NCI-H2227 (cell line): ENCODE measurements around the gene IRAK4.
A peak's percentile ranks its signal among the peaks of the same experiment; 100 is the strongest.

ENCODE experiments used
- DNase-seq: peaks from one replicate; lab custom pipeline; 2025; ENCODE audit not compliant: unreplicated experiment; lab: John Stamatoyannopoulos, UW

IRAK4 gene

DNA sequence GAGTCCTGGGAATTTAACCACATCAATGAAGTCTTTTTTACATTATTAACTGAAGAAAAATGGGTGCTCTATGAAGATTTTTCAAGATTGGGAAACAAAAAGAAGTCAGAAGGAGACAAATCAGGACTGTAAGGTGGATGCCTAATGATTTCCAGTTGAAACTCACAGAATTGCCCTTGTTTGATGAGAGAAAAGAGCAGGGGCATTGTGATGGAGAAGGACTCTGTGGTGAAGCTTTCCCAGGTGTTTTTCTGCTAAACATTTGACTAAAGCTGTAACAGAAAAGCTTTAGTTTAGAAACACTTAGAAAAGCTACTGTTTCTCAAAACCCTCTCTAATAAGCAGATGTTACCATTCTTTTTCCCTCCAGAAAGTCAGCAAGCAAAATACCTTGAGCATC lies 5.8 kb downstream of the IRAK4 start:
- DNase-seq: no peak

DNA sequence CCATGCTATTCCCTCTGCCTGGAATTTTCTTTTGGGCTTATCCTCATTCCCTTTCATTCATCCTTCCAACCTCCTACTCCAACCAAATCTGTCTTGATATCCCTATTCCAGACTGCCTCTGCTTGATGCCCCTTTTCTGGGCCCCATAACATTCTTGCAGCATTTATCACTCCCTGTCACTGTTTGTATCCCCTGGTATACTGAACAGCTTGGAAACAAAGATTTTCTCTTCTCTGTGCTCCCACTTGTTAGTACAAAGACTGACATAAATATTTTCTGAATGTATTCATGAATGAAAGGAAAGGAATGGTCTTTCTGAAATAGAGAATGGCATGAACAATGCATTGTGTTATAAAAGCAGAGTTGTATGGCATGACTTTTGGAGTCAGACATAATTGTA lies 7.5 kb downstream of the IRAK4 start:
- DNase-seq: no peak

DNA sequence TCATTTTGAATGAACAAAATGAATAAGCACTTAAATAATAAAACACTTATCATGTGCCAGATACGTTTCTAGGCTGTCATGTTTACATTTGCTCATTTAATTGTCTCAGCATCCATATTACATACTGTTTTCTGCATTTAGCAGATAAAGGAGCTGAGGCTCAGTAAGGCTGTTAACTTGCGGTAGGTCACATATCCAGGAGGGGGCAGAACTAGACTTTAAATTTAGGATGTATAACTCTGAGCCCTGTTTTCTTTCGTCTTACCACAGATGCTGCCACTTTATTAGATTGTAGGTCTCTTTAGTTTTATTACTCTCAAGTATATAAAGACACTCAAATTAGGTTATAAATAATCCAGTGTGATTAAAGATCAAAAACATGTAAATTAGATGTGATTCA lies 17.7 kb downstream of the IRAK4 start:
- peak; percentile 16 for DNase-seq

DNA sequence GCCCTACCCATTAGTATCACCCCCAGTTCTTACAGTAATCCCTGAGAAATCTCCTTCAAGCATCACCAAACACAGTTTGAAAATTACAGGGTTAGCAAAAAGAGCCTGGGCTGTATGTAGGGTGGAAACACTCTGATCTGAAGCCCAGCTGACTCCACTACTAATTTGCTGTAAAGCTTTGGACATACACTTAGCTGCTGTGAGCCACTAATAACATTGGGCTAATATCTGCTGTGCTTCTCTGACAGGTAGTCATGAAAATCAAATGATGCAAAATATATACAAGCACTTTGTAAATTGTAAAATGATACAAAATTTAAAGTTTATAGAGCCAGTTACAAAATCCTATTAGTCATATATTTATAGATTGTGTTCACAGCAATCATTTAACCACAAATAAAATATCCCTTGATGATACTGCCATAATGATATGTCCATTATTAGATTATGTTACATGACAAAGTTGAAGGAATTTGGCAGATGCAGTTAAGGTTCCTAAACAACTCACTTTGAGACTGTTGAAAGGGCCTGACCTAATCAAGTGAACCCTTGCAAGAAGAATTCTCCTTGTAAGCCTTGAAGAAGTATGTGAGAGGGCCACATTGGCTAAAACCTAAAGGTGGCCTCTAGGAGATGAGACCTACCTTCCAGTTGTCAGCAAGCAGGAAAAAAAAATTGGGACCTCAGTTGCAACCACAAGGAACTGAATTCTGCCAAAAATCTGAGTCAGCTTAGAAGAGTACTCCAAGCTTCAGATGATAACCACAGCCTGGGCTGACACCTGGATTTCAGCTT lies 28.3 kb downstream of the IRAK4 start:
- peak; percentile 2 for DNase-seq

DNA sequence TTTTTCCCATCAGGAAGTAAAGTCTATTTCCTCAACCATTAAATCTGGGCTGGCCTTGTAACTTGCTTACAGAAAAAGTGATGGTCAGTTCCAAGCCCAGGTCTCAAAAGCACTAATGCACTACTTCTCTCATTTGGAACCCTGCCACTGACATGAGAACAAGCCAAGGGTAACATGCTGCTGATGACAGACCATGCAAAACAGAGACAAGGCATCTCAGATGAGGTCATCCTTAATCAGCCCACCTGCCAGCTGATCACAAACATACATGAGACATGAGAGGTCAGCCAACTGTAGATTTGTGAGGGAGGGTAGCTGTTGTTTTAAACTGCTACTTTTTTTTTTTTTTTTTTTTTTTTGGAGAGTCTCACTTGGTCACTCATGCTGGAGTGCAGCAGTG lies 31.2 kb downstream of the IRAK4 start:
- no peak for DNase-seq

DNA sequence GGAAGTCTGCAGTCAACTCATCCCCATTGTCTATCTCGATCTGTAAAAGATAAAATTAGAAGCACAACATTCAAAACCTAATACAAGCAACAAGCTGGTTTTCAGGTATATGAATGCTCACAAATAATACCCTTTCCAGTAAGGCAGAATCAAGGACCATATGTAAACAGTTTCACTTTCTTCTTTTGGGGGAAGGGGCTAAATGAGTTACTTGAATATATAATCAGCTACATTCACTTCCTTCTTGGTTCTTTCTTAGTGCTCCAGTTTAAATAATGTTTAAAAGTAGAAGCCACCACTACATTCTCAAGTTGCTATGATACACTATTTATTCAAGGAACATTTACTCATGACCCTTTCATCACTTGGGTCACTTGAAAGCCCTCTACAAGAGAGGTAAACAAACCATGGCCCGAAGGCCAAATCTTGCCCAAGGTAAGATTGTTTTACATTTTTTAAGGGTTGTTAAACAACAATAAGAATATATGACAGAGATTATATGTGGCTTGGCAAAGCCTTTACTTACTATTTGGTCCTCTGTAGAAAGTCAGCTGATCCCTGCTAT lies 37.0 kb downstream of the IRAK4 start:
- no peak for DNase-seq

DNA sequence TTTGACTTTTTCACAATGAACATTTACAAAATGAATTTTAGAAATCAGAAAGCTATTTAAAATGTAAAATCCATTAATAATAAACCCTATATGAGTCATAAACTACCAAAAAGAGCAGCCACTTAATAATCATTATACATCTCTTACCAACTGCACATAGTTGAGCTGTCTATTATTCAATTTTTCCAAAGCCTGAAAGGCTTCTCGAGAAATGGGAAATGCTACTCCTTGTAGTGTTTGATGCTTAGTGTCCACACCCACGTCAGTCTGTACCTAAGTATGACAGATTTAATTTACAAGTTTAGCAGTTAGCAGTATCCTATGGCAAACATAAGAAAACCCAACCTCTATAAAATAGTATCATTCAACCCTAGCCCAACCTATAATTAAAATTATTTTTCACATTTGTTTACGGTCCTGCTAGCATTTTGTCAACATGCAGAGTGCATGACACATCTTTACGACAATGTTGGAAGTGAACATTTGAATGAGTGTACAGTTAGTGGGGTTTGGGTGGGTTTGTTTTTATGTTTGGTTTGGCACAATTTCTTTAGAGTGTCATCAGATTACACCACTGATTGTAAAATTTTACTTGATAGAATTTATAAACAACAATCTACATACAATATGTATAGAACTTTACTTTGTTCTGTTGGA lies 38.9 kb downstream of the IRAK4 start:
- DNase-seq: no peak

DNA sequence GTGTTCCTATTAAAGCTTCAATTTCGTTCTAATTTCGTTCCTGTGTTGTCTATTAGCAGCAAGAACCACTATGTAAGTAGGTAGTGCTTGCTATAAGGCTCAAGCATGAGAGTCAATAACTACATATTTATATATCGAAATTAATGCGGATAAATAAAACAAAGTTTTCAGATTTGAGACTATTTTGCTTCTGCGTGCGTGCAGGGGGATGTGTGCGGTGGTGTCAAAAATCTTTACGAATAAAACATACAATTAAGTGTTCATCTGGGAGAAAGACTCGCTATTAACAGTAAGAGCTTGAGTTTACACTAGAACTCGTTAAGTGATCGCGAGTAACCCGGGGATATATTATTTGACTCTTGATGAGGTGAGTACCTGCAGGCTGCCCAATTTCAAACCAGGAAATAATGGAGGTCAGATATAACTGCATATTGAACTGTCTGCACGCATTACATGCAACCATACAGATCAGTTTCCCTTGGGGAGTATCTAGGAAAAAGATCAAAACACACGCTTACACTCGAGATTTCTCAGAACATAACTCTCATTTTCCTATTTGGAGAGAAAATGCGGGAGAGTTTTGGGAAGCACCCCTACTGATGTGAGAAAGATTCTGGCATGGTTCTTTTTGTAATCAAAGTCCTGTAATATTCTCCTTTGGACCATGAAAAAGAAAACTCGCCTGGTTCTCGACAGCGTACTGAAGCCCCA lies 46.6 kb downstream of the IRAK4 start:
- no peak for DNase-seq

DNA sequence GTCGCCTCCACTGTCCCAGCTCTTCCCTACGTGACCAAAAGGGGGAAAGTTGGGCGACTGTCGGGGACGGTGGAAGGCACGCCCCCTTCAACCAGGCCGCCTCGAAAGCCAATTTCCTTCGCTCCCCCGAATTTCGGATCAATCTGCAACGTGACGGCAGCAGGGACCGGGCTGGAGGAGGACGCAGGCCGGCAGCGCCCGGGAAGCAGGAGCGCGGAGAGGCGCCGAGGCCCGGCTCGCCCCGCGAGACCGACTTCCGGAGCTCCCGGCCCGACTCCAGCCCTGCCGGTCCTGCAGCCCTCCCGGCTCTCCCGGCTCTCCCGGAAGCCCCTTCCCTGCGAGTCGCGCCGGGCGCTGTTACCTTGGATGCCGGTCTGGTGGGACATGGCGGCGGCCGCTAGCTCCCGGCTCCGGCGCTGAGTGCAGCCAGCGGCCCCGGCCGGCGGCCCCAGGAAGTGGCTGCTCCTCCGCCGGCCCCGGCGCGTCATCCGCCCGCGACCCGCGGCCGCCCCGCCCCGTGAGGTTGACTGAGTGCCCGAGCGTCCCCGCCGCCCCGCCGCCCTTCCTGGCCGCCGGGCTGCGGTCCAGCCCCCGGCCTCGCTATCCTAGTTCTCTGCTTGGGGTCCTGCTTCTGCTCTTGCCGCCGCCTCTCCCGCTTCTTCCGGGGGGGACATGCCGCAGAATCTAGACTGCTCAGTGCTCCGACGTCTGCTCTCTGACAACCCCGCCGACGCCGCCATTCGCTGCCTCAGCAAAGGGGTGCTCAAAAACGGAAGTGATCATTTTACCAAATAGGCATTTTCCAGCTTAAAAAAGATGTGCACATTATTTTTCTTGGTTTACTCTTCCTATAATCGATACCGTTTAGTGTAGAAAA lies 47.3 kb downstream of the IRAK4 start, which contains the start of gene TWF1:
TSS of gene TWF1 (minus strand) at position 458 of the 877 bp plus-strand sequence. CDS start at position 386, 72 bp downstream.
- DNase-seq: peak; percentile 84

DNA sequence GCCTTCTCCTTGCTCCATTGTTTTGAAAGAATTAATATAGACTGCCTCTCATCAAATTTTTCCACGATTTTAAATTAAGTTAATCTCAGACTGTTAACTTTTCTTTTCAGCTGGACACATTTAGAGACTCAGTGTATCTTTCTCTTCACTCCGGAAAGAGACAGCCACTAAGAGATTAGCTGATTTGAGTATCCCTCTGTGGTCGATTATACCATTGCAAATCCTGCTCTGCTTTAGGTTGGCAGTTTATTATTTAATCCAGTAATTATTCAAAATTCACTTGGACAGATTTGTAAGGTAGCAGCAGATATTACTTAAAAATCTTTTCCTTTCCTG lies 48.0 kb downstream of the IRAK4 start:
- no peak for DNase-seq

DNA sequence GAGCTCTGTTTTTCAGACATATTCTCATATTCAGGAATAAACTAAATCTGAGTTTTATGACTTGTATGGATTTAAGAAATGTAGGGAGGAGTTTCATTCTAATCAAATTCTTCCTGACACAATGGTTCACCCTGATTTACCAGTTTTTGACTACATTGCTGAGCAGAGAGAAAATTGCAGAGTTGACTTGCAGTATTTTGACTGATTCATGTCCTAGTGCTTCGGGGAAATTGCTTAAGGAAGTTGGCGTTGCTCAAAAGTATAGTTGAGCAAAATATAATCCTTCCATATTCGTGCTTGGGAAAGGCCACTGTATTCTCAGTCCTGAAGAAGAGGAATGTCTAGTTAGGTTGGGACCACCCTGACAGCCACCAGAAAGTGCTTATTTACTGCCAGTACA lies 48.6 kb downstream of the IRAK4 start:
- no peak for DNase-seq

DNA sequence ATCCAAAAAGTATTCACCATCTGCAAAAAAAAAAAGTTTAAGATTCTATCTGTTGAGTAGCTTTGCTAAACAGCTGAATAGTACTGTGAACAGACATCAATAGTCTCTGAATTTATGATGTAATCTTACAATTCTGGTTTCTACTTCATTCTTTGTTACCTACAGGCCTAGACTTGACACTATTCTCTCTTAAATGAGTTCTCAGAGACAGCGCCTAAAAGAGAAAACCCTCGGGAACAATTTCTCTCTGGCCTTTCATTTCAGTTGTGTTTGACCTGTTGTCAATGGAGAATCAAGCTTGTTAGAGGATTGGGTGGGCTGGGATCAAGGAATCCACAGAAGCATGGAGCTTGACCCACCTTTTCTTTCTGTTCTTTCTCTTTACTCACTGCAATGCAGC lies 53.3 kb downstream of the IRAK4 start:
- no peak for DNase-seq

DNA sequence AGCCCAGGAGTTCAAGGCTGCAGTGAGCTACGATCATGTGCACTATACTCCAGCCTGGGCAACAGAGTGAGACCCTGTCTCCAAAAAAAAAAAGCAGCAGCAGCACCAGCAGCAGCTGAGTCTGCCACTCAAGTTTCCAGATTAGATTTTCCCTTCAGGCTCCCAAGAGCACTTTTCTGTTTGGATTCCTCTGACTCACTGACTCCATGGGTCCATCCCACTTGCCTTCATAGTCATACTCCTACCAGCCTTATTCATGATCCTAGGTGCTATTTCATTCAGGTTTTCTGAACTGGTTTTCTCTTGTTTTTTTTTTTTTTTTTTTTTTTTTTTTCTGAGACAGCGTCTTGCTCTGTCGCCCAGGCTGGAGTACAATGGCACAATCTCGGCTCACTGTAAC lies 54.2 kb downstream of the IRAK4 start:
- DNase-seq: no peak

DNA sequence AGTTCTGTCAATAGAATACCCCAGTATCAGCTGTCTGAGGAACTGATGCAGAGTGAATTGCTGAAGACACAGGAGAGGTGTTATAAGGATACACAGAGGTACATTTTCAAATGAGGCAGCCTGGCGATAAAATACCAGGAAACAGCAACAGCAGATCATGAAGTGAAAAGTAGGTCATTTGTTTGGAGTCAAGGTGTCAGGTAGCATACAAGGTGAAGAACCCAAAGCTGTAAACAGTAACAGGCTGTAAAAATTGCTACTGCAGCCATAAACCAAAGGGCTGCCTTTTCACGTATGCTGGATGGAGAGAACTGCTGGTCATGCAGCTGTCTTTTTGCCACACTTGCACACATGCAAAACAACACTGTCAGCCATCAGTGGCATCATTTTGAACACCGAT lies 56.7 kb downstream of the IRAK4 start:
- no peak for DNase-seq

DNA sequence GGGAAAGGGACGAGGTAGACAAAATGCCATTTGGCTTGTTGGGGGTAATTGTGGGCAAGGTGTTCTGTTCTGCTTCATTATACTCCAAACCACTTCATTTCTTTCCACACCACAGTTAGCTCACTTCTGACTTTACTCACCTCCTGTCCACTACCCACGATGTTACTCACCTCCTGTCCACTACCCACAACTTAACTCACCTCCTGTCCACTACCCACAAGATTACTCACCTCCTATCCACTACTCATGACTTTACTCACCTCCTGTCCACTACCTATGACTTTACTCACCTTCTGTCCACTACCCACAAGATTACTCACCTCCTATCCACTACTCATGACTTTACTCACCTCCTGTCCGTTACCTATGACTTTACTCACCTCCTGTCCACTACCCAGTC lies 57.4 kb downstream of the IRAK4 start:
- DNase-seq: no peak

DNA sequence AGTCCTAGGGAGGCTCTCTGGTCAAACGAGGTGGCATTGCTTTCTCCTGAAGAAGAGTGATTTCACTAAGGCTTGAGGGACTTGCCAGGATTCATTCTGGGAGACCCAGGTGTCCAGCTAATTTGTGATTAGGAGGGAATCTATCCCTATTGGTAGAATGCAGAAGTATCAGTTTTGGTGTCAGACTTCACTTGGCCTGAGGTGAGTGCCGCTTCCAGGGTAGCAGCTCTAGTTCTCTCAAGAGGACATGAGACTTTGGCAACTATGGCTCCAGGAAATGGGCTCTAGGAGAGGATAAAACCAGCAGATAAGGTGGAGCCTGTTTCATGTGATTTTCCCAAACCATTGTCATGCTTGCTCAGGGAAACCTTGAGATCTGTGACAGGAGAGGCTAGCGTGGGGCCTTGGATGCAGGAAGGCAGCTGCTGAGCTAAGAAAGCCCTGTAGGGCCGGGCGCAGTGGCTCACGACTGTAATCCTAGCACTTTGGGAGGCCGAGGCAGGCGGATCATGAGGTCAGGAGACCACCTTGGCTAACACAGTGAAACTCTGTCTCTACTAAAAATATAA lies 65.5 kb downstream of the IRAK4 start:
- no peak for DNase-seq

DNA sequence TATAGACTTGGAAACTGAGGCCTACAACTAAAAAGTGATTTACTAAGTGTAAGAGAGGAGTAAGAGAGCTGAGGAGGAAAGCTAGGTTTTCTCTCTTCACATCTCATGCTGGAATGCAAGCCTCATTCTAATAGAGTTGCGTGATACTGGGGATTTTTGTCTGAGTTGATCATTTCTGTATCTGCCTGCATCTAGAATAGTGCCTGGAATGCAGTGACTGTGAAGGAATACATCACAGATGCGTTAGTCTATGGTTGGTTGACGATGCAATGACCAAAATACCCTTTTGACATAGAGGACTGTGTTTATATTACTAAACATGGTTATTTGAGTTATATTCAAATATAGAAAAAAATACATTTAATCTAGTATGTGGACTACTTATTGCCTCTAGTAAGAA lies 67.9 kb downstream of the IRAK4 start:
- DNase-seq: no peak

DNA sequence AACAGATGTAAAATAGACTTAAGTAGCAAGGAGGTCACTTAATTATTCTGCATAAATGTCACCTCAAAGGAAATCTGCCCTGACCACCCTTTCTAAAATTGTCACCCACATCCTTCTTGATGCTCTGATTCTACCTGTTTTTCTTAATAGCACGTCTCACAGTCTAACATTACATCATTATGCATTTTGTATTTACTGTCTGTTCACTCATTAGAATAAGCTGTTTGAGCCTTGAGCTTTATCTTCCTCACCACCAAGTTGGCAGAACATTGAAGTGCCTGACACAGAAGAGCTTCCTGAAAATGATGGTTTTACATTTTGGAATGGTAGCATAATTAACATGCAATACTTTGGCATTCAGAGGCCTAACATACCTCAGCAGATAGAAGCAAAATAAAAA lies 68.3 kb downstream of the IRAK4 start:
- DNase-seq: no peak

DNA sequence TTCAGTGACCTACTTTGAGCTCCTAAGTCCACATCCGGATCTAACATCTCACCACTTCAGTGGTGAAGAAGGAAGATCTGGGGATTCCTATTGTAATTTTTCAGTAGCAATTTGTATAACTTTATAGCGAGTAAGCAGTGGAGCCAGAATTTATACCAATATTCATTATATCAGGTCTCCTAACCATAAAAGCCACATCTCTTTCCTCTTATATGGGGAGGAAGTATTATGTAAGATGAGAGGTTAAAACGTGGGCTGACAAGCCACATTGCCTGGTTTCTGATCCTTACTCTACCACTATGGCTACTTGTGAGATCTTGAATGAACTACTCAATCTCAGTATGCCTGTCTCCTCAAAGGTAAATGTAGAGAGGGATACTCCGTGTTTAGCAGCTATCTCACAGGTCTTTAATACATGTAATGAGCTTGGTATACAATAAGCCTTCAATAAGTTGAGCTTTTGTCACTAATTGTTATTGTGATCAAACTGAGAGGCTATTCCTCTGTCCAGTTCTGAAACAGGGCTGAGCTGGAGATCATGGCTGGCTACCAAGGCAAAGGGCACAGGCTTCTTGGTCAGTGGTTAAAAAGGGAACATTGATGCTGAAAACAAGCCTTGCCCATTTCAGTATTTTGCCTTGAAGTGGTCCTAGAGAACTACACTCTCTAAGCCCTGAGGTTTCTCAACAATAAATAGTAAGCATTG lies 73.9 kb downstream of the IRAK4 start:
- DNase-seq: no peak

DNA sequence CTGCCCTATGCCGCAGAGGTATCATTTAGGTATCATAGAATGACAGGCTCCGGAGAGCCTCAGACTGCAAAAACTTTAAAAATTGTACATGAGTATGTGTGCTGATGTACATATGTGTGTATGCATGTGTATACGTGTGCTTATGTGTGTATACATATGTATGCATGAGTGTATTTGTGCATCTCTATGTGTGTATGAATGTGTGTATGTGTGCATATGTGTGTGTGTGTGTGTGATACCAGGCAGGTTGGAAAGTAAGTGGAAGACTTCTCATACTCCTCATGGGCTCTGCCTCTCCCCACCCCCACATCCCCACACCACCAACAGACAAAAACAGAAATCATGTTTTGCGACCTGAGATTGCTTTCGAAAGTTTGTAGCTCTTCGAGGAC lies 76.5 kb downstream of the IRAK4 start:
- DNase-seq: no peak
